SU-DHL-6 (cell line): ENCODE results near the gene BRAT1.

Experiments used
- EZH2phosphoT487 ChIP-seq: fragments of 200-600 bp; sonication (generic), shearing (Covaris generic); conservative IDR thresholded peaks from 2 replicates; pipeline ENCODE4 v1.6.1; 2018; ENCODE audit warnings: mild to moderate bottlenecking, antibody characterized with exemption, low read length, moderate library complexity, mixed read lengths
- TF ChIP-seq, protein P1 (sequence below): fragments of 200-600 bp; sonication (generic); IDR thresholded peaks from one replicate; pipeline ENCODE4 v1.5.1; 2017; ENCODE audit warnings: antibody characterized with exemption, mild to moderate bottlenecking, low read length, moderate library complexity; ENCODE audit not compliant: insufficient read depth, poor library complexity, severe bottlenecking

GRCh38 chr7:2558629-2559282 lies 3.4 kb upstream of the BRAT1 start, which contains the start of gene IQCE:
- TF ChIP-seq, protein P1, sequence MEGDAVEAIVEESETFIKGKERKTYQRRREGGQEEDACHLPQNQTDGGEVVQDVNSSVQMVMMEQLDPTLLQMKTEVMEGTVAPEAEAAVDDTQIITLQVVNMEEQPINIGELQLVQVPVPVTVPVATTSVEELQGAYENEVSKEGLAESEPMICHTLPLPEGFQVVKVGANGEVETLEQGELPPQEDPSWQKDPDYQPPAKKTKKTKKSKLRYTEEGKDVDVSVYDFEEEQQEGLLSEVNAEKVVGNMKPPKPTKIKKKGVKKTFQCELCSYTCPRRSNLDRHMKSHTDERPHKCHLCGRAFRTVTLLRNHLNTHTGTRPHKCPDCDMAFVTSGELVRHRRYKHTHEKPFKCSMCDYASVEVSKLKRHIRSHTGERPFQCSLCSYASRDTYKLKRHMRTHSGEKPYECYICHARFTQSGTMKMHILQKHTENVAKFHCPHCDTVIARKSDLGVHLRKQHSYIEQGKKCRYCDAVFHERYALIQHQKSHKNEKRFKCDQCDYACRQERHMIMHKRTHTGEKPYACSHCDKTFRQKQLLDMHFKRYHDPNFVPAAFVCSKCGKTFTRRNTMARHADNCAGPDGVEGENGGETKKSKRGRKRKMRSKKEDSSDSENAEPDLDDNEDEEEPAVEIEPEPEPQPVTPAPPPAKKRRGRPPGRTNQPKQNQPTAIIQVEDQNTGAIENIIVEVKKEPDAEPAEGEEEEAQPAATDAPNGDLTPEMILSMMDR: no peak
- TF ChIP-seq EZH2phosphoT487: no peak
